Transverse colon (tissue), 4 donors: ENCODE results near the gene POLR2F. TPM values are rescaled to one million over a fixed set of nuclear protein-coding genes. Genes with fewer than 3 reads are reported as not detected.

Source experiments
- DNase-seq: peaks from one replicate; pipeline ENCODE4 v3.0.0-alpha.2; 2019
- H3K27ac ChIP-seq, 4 donors: fragments of 200-600 bp; sonication (generic); 2 replicates each; pipeline ENCODE4 v1.5.1; 2016 to 2018; ENCODE audit warnings: inconsistent platforms in 4 of 4
- H3K27me3 ChIP-seq: fragments of 200-600 bp; sonication (generic); 2 replicates; pipeline ENCODE4 v1.5.1; 2017; ENCODE audit warnings: inconsistent platforms
- H3K36me3 ChIP-seq, 4 donors: fragments of 200-600 bp; sonication (generic); 2 replicates each; pipeline ENCODE4 v1.5.1; 2017 to 2019; ENCODE audit warnings: inconsistent platforms in 4 of 4
- H3K4me1 ChIP-seq, 4 donors: fragments of 200-600 bp; sonication (generic); 2 replicates each; pipeline ENCODE4 v1.5.1; 2017 to 2020; ENCODE audit warnings: inconsistent platforms in 4 of 4
- H3K4me3 ChIP-seq, 4 donors: fragments of 200-600 bp; sonication (generic); 1 replicate in 1 of 4; 2 replicates in 3 of 4; pipeline versions ENCODE4 v1.5.1 to v1.6.1; 2017 to 2019; ENCODE audit warnings: inconsistent platforms in 4 of 4
- H3K9me3 ChIP-seq, 2 donors: fragments of 200-600 bp; sonication (generic); 2 replicates each; pipeline ENCODE4 v1.5.1; 2017 to 2019; ENCODE audit warnings: inconsistent platforms in 2 of 2
- CTCF ChIP-seq, 5 experiments: fragments of 200-600 bp in 3 of 5; fragments of 450-650 bp in 2 of 5; sonication (generic) in 3 of 5; IDR thresholded peaks; 1 replicate in 2 of 5; 2 replicates in 3 of 5; pipeline ENCODE4 v1.5.1; 2016 to 2017; ENCODE audit warnings: antibody characterized with exemption in 5 of 5, inconsistent platforms in 3 of 5, mild to moderate bottlenecking in 2 of 5, moderate library complexity in 1 of 5
- EP300 ChIP-seq: sonication (generic); formaldehyde crosslinking; IDR thresholded peaks from one replicate; pipeline ENCODE4 v1.6.1; 2017; ENCODE audit warnings: antibody characterized with exemption, low read depth
- POLR2A ChIP-seq: fragments of 450-650 bp; IDR thresholded peaks from one replicate; pipeline ENCODE4 v1.6.1; 2016; ENCODE audit warnings: antibody characterized with exemption, mild to moderate bottlenecking, moderate library complexity
- POLR2AphosphoS5 ChIP-seq, 3 donors: sonication (generic); formaldehyde crosslinking; IDR thresholded peaks; one replicate each; pipeline ENCODE4 v1.6.1; 2016; ENCODE audit warnings: antibody characterized with exemption in 3 of 3
- WGBS, 2 donors: methylation state at CpG; one replicate each; pipeline ENCODE4 v1.1.5; 2018; ENCODE audit warnings: low coverage in 1 of 2; 5-methylcytosine and 5-hydroxymethylcytosine counted together
- in situ Hi-C, 4 donors: fragments of 200-750 bp; cut with MboI; loops; one replicate each; pipeline versions ENCODE4 v1.15.0 to v1.15.1; 2017; ENCODE audit warnings: low sequenced_read_pairs in 3 of 4, low pct_ligation_motif_present in 1 of 4, low pct_unique_long_range_greater_than_20kb in 1 of 4
- intact Hi-C: fragments of 100-400 bp; cut with DNase I; formaldehyde crosslinking; loops from one replicate; pipeline ENCODE4 v1.15.1; 2023; ENCODE audit warnings: low total_unique reads
- total RNA-seq, 4 donors: library from RNA; depleted of rRNA; stranded (reverse); fragments of >200 nt; gene quantifications; one replicate each; pipeline ENCODE4 v1.1.0, GENCODE V29; 2016

The POLR2F gene
- total RNA-seq, 4 donors from 2014 or later, result 7.6 to 65.5 (median 32.6) TPM

- Histone ChIP-seq H3K9me3 (no peaks in the 10 kb centered on the region), H3K27me3 (no peaks in the 10 kb centered on the region), H3K36me3 (peaks cover 0 to 4% (median 0%) of the 10 kb centered on the region in 4 donors), H3K27ac (peak overlapping the region; percentile 52 to 93 (median 85)), H3K4me3 (no peak overlapping the region), H3K4me1 (peaks cover 8 to 41% (median 14%) of the 10 kb centered on the region in 4 donors)
- 77% methylated on average over 15 of the region's 15 CpGs; no CpG with 5 or more reads in 1 of the 2 donors for WGBS, 2 donors
- TF ChIP-seq CTCF (IDR thresholded peaks at IDR 0.05) (no peak), POLR2A (no peak), EP300 (no peak), POLR2AphosphoS5 (IDR thresholded peaks at IDR 0.05) (no peak)
- intact Hi-C loops (no loop called here), in situ Hi-C loops (no loop called here)
- no peak for DNase-seq
These were observed 42.4 kb upstream of the POLR2F start for GRCh38 chr22:37910890-37911672.

- DNase-seq, result no peak
- Histone ChIP-seq H3K27me3 (no peaks in the 10 kb centered on the region), H3K9me3 (no peaks in the 10 kb centered on the region), H3K27ac (peak overlapping the region; percentile 36 to 93 (median 85)), H3K4me3 (no peak overlapping the region), H3K4me1 (peaks cover 7 to 40% (median 13%) of the 10 kb centered on the region in 4 donors), H3K36me3 (peaks cover 0 to 10% (median 0%) of the 10 kb centered on the region in 4 donors)
- no peak for TF ChIP-seq POLR2A
- WGBS, 2 donors, result 37 to 78% methylated on average over 4 to 8 of the region's 8 CpGs
- in situ Hi-C loops, result no loop called here
- intact Hi-C loops, result no loop called here
These were observed 41.8 kb upstream of the POLR2F start for GRCh38 chr22:37911697-37912096.

GRCh38 chr22:37912171-37912570 lies 41.3 kb upstream of the POLR2F start:
- intact Hi-C loops (no loop called here), in situ Hi-C loops (no loop called here)
- peaks cover 2 to 35% (median 11%) of the 10 kb centered on the region in 4 donors for H3K4me1 ChIP-seq
- H3K9me3 ChIP-seq, result no peaks in the 10 kb centered on the region
- H3K36me3 ChIP-seq, result peaks cover 0 to 10% (median 0%) of the 10 kb centered on the region in 4 donors
- DNase-seq, result no peak
- H3K27me3 ChIP-seq, result no peaks in the 10 kb centered on the region
- H3K27ac ChIP-seq, result peak overlapping the region; percentile 36 to 93 (median 85)
- H3K4me3 ChIP-seq, result no peak overlapping the region
- WGBS, 2 donors, result 84 to 93% methylated on average over 5 to 8 of the region's 8 CpGs
- no peak for TF ChIP-seq POLR2AphosphoS5 (IDR thresholded peaks at IDR 0.05)
- no peak for TF ChIP-seq EP300
- no peak for TF ChIP-seq POLR2A
- no peak for TF ChIP-seq CTCF (IDR thresholded peaks at IDR 0.05)

- Histone ChIP-seq H3K4me3 (no peak overlapping the region), H3K4me1 (peaks cover 0 to 25% (median 8%) of the 10 kb centered on the region in 4 donors), H3K36me3 (peaks cover 0 to 10% (median 0%) of the 10 kb centered on the region in 4 donors), H3K27me3 (no peaks in the 10 kb centered on the region), H3K27ac (no peak overlapping the region), H3K9me3 (no peaks in the 10 kb centered on the region)
- TF ChIP-seq EP300, result no peak
- no peak for TF ChIP-seq POLR2AphosphoS5 (IDR thresholded peaks at IDR 0.05)
- TF ChIP-seq POLR2A, result no peak
- TF ChIP-seq CTCF (IDR thresholded peaks at IDR 0.05), result no peak
- intact Hi-C loops (no loop called here), in situ Hi-C loops (no loop called here)
- DNase-seq, result no peak
- 80% methylated on average over 7 of the region's 7 CpGs; no CpG with 5 or more reads in 1 of the 2 donors for WGBS, 2 donors
These were observed 40.2 kb upstream of the POLR2F start for GRCh38 chr22:37913233-37913721.
